ENCODE measurements around the gene PTPRG. TPM values are rescaled to one million over a fixed set of nuclear protein-coding genes. Genes with fewer than 3 reads are reported as not detected.

PTPRG gene
- total and polyA plus RNA-seq, 2 experiments from 2014 or later: 24.4 to 131 TPM

- Histone ChIP-seq H3K4me3 (no peak overlapping the region), H3F3A (replicated peaks; ENCODE audit: low read depth) (no peaks in the 10 kb centered on the region), H3K36me3 (ENCODE audit: insufficient read depth) (no peaks in the 10 kb centered on the region), H2AFZ (no peak overlapping the region), H3K4me1 (ENCODE audit: insufficient read depth) (peaks cover 18% of the 10 kb centered on the region), H3K9me2 (ENCODE audit: insufficient read depth) (no peaks in the 10 kb centered on the region), H3K27me3 (ENCODE audit: insufficient read depth) (no peaks in the 10 kb centered on the region), H4K20me1 (replicated peaks; ENCODE audit: insufficient read depth) (no peaks in the 10 kb centered on the region), H3K4me2 (no peak overlapping the region), H3K27ac (ENCODE audit: low read depth) (no peak overlapping the region), H3K79me2 (replicated peaks; ENCODE audit: insufficient read depth) (no peaks in the 10 kb centered on the region)
- no peak overlapping the region for H3K27ac Mint-ChIP-seq
- H3K36me3 Mint-ChIP-seq (ENCODE audit: low read depth): peaks cover 13% of the 10 kb centered on the region
- H3K9me3 Mint-ChIP-seq: no peaks in the 10 kb centered on the region
- no peak overlapping the region for H3K4me3 Mint-ChIP-seq
- peaks cover 2% of the 10 kb centered on the region for H3K27me3 Mint-ChIP-seq (ENCODE audit: insufficient read depth, low read depth, poor library complexity)
- TF ChIP-seq STAT1 (IDR thresholded peaks at IDR 0.05; ENCODE audit: unreplicated experiment): no peak
- TF ChIP-seq POLR2AphosphoS5 (IDR thresholded peaks at IDR 0.05; ENCODE audit: low read depth): no peak
- no peak for TF ChIP-seq CREB1 (CRISPR knock-in tag; IDR thresholded peaks at IDR 0.05; ENCODE audit: low read depth)
- ATAC-seq (no peak), DNase-seq (ENCODE audit: low spot score) (no peak)
- H3K4me1 Mint-ChIP-seq: peaks cover 31% of the 10 kb centered on the region
These were observed 603.4 kb downstream of the PTPRG start for GRCh38 chr3:62164746-62165145.

- DNase-seq (ENCODE audit: low spot score) (no peak), ATAC-seq (no peak)
- Histone ChIP-seq H4K20me1 (replicated peaks; ENCODE audit: insufficient read depth) (no peaks in the 10 kb centered on the region), H3K4me2 (no peak overlapping the region), H3K36me3 (ENCODE audit: insufficient read depth) (no peaks in the 10 kb centered on the region), H3K27ac (ENCODE audit: low read depth) (no peak overlapping the region), H2AFZ (no peak overlapping the region), H3K79me2 (replicated peaks; ENCODE audit: insufficient read depth) (no peaks in the 10 kb centered on the region), H3K9me2 (ENCODE audit: insufficient read depth) (no peaks in the 10 kb centered on the region), H3K27me3 (ENCODE audit: insufficient read depth) (no peaks in the 10 kb centered on the region), H3F3A (replicated peaks; ENCODE audit: low read depth) (no peaks in the 10 kb centered on the region), H3K4me3 (no peak overlapping the region), H3K4me1 (ENCODE audit: insufficient read depth) (peaks cover 25% of the 10 kb centered on the region)
- no peak for TF ChIP-seq REST (IDR thresholded peaks at IDR 0.05; ENCODE audit: unreplicated experiment)
- TF ChIP-seq ETS1 (IDR thresholded peaks at IDR 0.05): no peak
- no peak for TF ChIP-seq ZNF114 (CRISPR knock-in tag; IDR thresholded peaks at IDR 0.05)
- no peak for TF ChIP-seq JUNB (IDR thresholded peaks at IDR 0.05; ENCODE audit: unreplicated experiment)
- no peak for TF ChIP-seq STAT1 (IDR thresholded peaks at IDR 0.05; ENCODE audit: unreplicated experiment)
- Mint-ChIP-seq H3K4me3 (no peak overlapping the region), H3K4me1 (peaks cover 33% of the 10 kb centered on the region), H3K36me3 (ENCODE audit: low read depth) (peaks cover 33% of the 10 kb centered on the region), H3K9me3 (peaks cover 7% of the 10 kb centered on the region; the same call in 1 of the 3 replicates), H3K27me3 (ENCODE audit: insufficient read depth, low read depth, poor library complexity) (peaks cover 2% of the 10 kb centered on the region), H3K27ac (no peak overlapping the region)
These were observed 606.3 kb downstream of the PTPRG start for GRCh38 chr3:62167566-62168262.

All from GM23338 (cell line).